Stimulated activated CD4-positive, alpha-beta T cell treated with anti-CD3 and anti-CD28 coated beads, Interleukin-15, amount 100 ng/mL, for 1 hour (primary cell): Measurements from ENCODE around the gene SIRT7.
A peak's percentile ranks its signal among the peaks of the same experiment; 100 is the strongest.

Experiments
- DNase-seq, 2 donors: peaks; one replicate each; pipeline ENCODE4 v3.0.0-alpha.2; 2020; ENCODE audit warnings: low read depth in 1 of 2, low spot score in 1 of 2

The SIRT7 gene

GRCh38 chr17:81933178-81933699, 15.3 kb upstream of the SIRT7 start:
- DNase-seq: no peak

- DNase-seq: no peak
Measured at GRCh38 chr17:81932333-81932983, 14.5 kb upstream of the SIRT7 start.

- no peak for DNase-seq
Measured at GRCh38 chr17:81931557-81932332, 13.8 kb upstream of the SIRT7 start.

DNA sequence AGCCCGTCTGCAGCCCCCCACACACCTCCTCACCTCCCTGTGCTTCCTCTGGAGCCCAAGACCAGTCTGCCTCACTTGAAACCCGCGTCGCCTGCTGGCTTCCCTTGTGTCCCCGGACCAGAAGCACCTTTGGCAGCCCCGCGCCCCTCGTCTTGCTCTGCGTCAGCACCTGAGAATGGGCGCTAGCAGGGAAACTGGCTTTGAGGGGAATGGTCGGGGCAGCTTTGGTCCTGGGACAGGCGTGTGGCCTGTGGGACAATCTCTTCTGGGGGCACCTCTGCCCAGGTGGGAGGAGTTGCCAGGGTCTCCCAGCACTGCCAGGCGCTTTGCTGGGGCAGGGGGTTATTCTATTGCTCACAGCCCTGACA, 13.2 kb upstream of the SIRT7 start:
- no peak for DNase-seq

GRCh38 chr17:81930142-81931125, 12.5 kb upstream of the SIRT7 start:
- no peak for DNase-seq

GRCh38 chr17:81929253-81930141, 11.5 kb upstream of the SIRT7 start:
- DNase-seq: no peak

GRCh38 chr17:81928544-81929252, 10.7 kb upstream of the SIRT7 start:
- DNase-seq: no peak

DNA sequence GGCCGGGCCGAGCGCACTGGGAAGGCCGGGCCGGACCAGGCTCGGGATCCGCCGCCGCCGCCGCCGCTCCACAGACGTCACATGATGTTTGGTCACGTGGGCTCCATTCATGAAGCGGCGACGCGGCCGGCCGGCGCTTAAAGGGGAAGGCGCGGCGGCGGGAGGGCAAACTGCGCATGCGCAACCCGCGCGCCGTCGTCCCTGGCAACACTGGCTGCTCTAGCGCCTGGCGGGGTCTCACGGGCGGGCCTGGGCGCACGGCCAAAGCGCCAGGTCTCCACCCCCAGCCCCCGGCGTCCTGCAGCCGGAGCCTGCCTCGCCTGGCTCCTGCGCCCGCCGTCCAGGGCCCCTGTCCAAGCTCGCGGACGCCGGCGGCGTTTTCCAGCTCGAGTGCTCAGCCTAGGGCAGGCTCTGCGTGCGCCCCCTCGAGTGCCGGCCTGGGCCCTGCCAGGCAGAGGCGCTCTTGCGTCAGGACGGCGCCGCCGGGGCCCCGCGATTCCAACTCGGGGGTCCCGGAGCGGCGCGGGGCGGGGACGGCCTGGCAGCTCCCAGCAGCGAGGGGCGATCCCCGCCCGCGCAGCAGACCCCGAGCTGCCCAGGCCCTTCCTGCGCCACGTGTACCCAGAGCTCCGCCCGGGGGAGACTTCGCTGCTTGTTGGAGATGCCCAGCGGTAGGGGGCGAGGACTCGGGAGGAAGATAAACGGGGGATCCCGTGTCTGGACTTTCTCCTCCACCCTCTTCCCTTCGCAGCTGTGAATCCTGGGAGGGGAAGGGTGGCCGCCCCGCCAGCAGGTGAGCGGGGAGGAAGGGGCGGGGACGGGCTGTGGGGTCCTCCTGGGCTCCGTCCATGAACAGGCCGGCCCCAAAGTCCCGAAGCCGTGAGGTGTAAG, 9.9 kb upstream of the SIRT7 start, which contains the start of gene MAFG:
MAFG (minus strand) TSS at position 83 of the 891 bp plus-strand sequence. CDS start 4,550 bp downstream, outside the sequence.
- peak; percentile 75 to 85 for DNase-seq

DNA sequence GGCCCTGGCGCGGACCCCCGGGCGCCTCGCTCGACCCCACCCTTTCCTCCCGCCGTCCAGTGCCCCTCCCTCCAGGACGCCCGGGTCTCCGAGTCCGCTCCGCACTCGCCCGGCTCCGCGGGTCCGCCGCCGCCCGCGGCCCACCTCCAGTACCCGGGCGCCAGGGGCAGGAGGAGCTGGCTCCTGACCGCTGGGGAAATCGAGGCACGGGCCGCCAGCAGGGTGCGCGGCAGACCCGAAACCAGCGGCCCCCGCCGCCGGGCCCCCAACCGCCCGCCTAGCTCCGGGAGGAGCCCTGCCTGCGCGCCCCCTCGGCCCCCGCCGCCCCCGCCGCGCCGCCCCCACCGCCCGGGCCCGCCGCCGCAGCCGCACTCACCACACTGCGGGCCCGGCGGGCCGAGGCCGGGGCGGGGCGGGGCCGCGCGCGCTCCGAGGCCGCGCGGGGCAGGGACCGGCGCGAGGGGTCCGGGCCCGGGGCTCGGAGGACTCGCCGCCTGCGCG, 9.2 kb upstream of the SIRT7 start:
- DNase-seq: no peak

DNA sequence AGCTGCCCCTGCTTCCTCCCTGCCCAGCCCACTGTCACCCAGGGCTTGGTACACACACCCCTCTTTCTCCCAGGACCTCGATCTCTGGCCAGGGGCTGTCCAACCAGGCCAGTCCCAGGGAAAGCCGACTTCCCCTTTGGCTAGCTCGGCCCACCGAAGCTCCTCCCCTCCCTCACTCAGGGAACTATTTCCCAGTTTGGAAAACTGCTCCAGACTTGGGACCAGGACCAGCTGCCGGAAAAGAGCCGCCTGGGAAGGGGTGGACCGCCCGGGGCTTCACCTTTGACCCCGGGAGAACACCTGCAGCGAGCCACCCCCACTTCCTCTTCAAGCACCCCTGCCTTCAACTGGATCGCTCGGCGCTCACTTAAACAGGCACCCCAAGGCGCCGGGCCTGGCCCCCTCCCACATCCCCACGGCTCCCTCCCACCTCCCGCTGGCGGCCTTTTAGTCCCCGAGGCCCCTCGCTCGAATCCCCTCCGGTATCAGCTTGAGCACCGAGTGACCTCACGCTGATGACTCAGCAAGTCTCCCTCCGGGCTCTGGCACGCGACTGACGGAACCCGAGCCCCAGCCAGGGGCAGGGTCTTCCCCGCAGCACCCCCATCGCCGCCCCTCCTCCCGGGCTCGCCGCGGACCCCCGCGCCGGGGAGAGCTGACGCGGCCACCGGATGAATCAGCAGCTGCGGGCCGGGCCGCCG, 8.6 kb upstream of the SIRT7 start:
- peak; percentile 36 to 57 for DNase-seq

GRCh38 chr17:81925860-81926450, 8.0 kb upstream of the SIRT7 start:
- DNase-seq: no peak

- no peak for DNase-seq
Measured at GRCh38 chr17:81924557-81925532, 6.9 kb upstream of the SIRT7 start.

DNA sequence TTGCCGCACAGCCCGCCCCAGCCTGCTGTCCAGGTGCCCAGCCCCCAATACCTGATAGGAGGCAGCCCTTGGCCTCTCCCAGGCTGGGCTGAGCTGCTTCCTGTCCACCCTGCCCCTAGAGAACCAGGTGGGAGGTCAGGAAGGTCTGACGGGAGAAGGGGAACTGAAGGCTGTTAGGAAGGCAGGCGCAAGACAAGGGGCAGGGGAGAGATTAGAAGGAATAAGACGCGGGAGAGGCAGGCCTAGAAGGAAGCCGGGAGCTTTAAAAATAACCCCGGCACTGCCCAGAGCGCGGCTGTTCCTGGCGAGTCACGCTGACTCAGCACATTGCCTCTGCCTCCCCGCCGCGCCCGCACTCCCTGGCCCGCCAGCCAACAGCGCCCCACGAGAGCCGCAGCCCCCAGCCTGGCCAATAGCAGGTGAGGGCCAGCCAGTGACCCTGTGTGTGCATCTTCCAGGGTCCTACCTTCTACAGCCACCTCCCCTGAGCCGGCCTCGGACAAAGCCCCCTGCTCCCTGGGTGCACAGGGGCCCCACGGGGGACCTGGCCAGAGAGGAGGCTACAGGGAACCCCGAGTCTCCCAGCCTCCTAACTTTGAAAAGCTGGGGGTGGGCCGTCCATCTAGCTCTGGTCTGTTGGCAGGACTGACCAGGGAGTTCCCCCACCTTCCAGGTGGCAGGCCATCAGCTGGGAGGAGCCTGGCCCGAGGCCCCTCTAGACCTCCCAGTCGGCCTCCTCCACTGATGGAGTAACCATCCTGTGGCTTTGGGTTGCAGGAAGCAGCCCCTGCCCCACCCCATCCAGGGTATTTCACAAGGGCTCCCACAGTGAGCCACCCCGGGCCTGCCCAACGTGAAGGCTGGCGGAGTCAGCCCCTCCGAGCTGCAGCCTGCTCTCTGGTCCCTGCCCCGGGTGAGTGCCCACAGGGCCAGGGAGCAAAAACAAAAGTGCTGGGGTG, 5.6 kb upstream of the SIRT7 start:
- DNase-seq: no peak

GRCh38 chr17:81922566-81923301, 4.8 kb upstream of the SIRT7 start:
- no peak for DNase-seq
